ENCODE data around the gene FOSL1. TPM values are rescaled to one million over a fixed set of nuclear protein-coding genes. Genes with fewer than 3 reads are reported as not detected.

The FOSL1 gene
- total and polyA plus RNA-seq, 2 donors (not counting 1 experiment from before 2014, with no cell fraction given) = 2.3 TPM; not detected in 1

DNA sequence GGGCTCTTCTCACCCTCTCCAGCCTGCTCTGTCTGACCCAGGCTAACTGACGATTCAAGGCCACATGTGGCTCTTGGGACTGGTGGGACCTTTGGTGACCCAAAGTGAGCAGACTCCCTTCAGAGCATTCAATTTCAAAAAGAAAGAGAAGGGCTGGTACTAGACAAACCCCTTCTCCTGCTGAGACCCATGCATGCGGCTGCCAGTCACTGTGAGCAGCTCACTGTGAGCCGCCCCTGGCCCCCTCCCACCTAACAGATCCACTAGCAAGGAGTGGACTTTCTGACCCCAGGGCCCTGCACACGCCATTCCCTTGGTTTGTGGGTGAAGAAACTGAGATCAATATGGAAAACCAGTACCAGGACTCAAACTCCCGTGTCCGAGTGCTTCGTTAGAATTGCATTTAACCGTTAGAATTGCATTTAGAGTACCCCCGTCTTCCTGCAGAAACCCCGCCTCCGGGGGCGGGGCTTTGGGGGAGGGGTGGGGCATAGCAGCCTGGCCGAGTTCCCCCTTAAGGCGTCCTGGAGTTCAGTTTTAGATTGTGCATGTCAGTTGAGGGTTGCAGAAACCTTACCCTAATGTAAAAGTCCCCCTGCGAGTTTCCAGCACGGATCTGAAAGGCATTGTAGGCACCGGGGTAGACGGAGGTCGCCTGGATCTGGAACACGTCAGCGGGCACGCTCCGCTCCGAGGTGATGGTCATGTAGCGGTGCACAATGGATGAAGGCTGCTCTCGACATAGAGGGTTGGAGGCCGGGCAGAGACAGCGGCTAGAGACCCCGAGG is 32.7 kb downstream of the FOSL1 start:
- Histone ChIP-seq H3K27me3 (replicated peaks in 1 of 4; ENCODE audit: control extremely low read depth in 1 of 4, control insufficient read depth in 3 of 4, insufficient read depth in 4 of 4, low read length in 3 of 4) (no peaks in the 10 kb centered on the region), H3K36me3 (replicated peaks in 1 of 2; ENCODE audit: control extremely low read depth in 1 of 2, control insufficient read depth in 1 of 2, extremely low read depth in 1 of 2, insufficient read depth in 2 of 2, low read length in 1 of 2) (peaks cover 0 to 40% of the 10 kb centered on the region in 2 experiments), H3K9me3 (ENCODE audit: control extremely low read depth in 1 of 3, control insufficient read depth in 2 of 3, insufficient read depth in 1 of 3, low read length in 2 of 3) (no peaks in the 10 kb centered on the region), H4K20me1 (ENCODE audit: control insufficient read depth, insufficient read depth, low read length, poor library complexity, severe bottlenecking) (peaks cover 24% of the 10 kb centered on the region), H2AFZ (ENCODE audit: insufficient read depth, low read depth, low read length, poor library complexity, severe bottlenecking) (no peak overlapping the region), H3K27ac (ENCODE audit: low read length in 2 of 2) (no peak overlapping the region), H3K4me1 (ENCODE audit: control insufficient read depth in 2 of 2, insufficient read depth in 2 of 2, low read length in 2 of 2) (peaks cover 7 to 14% of the 10 kb centered on the region in 2 donors), H3K4me3 (ENCODE audit: control extremely low read depth in 1 of 5, extremely low read depth in 1 of 5, insufficient read depth in 1 of 5, low read depth in 2 of 5, low read length in 4 of 5) (no peak overlapping the region), H3K9ac (ENCODE audit: low read length) (no peak overlapping the region), H3K4me2 (replicated peaks; ENCODE audit: low read depth, low read length, poor library complexity, severe bottlenecking) (no peak overlapping the region), H3K79me2 (ENCODE audit: control insufficient read depth, insufficient read depth, low read length) (peaks cover 11% of the 10 kb centered on the region)
- intact Hi-C loops (cut with micrococcal nuclease) = no loop called here
- ChIA-PET CTCF (interaction anchor here (1.3 to 7.0 kb wide), 2 partner anchors 15 to 20 kb away, joined by 6 to 65 read pairs; partner anchors contain the start of genes CCDC85B and FIBP), POLR2A (interaction anchor here (0.6 kb wide), 1 partner anchor 768 kb away, joined by 4 read pairs; no protein-coding TSS in a partner anchor)
- no peak for TF ChIP-seq EZH2 (IDR thresholded peaks at IDR 0.05; ENCODE audit: borderline replicate concordance, insufficient read depth, low read depth, low read length, poor library complexity, severe bottlenecking)
- TF ChIP-seq, protein P1, sequence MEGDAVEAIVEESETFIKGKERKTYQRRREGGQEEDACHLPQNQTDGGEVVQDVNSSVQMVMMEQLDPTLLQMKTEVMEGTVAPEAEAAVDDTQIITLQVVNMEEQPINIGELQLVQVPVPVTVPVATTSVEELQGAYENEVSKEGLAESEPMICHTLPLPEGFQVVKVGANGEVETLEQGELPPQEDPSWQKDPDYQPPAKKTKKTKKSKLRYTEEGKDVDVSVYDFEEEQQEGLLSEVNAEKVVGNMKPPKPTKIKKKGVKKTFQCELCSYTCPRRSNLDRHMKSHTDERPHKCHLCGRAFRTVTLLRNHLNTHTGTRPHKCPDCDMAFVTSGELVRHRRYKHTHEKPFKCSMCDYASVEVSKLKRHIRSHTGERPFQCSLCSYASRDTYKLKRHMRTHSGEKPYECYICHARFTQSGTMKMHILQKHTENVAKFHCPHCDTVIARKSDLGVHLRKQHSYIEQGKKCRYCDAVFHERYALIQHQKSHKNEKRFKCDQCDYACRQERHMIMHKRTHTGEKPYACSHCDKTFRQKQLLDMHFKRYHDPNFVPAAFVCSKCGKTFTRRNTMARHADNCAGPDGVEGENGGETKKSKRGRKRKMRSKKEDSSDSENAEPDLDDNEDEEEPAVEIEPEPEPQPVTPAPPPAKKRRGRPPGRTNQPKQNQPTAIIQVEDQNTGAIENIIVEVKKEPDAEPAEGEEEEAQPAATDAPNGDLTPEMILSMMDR (IDR thresholded peaks at IDR 0.05) = no peak
- DNase-seq (no peak), ATAC-seq (ENCODE audit: low read depth) (no peak)
- no peak overlapping the region for H3K27ac Mint-ChIP-seq
- WGBS (ENCODE audit: insufficient coverage) = 89% methylated on average over 17 of the region's 29 CpGs
- no peaks in the 10 kb centered on the region for H3K9me3 Mint-ChIP-seq (ENCODE audit: insufficient read depth)
- peaks cover 20% of the 10 kb centered on the region for H3K4me1 Mint-ChIP-seq
- H3K4me3 Mint-ChIP-seq = no peak overlapping the region
- H3K27me3 Mint-ChIP-seq = no peaks in the 10 kb centered on the region
